GM12872 (cell line): ENCODE results near the gene MYCN.

Experiments
- TF ChIP-seq, protein P1 (sequence below): IDR thresholded peaks from 3 replicates; pipeline ENCODE4 v1.5.1; 2011; ENCODE audit warnings: low read depth, mild to moderate bottlenecking, low read length, moderate library complexity; ENCODE audit not compliant: insufficient read depth

The MYCN gene

DNA sequence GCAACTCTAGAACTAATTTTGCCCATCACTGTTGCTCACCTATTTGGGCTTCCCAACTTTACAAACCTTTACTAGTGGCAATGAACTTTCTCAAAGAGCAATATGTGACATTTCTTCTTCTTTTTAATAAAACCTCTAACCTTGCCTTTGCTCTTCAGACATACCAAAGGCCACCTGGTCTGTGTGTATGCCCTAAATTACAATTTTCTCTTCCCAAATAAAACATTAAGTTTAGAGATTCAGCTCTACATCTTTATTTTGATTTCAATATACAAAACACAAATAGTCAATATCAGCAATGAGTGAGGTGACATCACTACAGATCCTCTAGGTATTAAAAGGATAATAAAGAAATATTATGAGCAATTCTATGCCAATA lies 35.1 kb upstream of the MYCN start:
- TF ChIP-seq, protein P1, sequence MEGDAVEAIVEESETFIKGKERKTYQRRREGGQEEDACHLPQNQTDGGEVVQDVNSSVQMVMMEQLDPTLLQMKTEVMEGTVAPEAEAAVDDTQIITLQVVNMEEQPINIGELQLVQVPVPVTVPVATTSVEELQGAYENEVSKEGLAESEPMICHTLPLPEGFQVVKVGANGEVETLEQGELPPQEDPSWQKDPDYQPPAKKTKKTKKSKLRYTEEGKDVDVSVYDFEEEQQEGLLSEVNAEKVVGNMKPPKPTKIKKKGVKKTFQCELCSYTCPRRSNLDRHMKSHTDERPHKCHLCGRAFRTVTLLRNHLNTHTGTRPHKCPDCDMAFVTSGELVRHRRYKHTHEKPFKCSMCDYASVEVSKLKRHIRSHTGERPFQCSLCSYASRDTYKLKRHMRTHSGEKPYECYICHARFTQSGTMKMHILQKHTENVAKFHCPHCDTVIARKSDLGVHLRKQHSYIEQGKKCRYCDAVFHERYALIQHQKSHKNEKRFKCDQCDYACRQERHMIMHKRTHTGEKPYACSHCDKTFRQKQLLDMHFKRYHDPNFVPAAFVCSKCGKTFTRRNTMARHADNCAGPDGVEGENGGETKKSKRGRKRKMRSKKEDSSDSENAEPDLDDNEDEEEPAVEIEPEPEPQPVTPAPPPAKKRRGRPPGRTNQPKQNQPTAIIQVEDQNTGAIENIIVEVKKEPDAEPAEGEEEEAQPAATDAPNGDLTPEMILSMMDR, result no peak

DNA sequence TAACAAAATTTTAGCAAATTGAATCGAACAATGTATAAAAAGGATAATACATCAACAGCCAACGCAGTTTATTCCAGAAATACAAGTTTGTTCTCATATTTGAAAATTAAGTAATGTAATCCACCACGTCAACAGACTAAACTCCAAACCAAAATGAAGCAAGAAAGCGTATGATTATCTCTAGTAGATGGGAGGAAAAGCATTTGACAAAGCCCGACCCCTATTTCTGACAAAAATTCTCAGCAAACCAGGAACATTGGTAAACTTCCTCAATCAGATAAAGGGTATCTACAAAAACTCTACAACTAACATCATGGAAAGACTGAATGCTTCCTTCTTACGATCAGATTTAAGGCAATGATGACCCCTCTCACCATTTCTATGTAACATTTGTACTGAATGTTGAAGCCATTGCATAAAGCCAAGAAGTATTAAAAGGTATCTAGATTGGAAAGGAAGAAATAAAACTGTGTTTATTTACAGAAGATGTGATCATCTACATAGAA lies 34.3 kb upstream of the MYCN start:
- TF ChIP-seq, protein P1, result no peak

DNA sequence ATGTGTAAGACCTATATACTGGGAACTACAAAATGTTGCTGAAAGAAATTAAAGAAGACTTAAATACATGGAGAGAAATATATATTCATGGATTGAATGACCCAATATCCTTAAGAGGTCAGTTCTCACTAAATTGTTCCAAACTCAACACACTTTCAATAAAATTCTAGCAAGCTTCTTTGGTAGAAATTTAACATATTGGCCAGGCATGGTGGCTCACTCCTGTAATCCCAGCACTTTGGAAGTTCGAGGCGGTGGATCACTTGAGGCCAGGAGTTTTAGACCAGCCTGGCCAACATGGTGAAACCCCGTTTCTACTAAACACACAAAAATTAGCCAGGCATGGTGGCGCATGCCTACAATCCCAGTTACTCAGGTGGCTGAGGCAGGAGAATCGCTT lies 33.6 kb upstream of the MYCN start:
- TF ChIP-seq, protein P1, result no peak

DNA sequence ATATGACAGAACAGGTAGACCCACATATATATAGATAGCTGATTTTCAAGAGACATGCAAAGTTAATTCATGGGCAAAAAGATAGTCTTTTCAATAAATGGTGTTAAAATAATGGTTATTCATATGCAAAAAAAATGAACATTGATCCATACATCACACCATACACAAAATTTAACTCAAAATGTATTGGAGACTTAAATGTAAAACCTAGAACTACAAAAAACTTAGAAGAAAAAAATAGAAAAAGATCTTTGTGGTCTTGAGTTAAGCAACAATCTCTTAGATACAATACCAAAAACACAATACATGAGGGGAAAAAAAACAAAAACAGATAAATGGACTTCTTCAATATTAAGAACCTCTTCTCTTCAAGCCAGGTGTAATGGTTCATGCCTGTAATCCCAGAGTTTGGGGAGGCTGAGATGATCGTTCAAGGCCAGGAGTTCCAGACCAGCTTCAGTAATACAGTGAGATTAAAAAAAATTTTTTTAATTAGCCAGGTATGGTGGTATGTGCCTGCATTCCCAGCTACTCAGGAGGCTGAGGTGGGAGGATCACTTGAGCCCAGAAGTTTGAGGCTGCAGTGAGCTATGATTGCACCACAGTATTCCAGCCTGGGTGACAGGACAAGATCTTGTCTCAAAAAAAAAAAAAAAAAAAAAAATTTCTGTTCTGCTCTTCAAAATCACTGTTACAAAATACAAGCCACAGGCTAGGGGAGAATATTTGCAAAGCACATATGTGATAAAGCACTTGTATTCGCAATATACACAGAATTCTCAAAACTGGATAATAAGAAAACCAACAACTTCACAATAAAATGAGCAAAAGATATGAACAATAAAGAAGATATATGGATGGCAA lies 32.7 kb upstream of the MYCN start:
- TF ChIP-seq, protein P1, result no peak

DNA sequence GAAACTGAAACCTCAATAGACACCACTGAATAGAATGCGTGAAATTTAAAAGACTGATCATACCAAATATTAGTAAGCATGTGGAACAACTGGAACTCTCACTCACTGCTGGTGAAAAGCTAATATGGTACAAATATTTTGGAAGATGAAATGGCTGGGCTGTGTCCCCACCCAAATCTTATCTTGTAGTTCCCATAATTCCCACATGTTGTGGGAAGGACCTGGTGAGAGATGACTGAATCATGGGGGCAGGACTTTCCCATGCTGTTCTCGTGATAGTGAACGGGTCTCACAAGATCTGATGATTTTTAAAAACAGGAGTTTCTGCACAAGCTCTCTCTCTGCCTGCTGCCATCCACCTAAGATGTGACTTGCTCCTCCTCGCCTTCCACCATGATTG lies 32.0 kb upstream of the MYCN start:
- TF ChIP-seq, protein P1, result no peak

DNA sequence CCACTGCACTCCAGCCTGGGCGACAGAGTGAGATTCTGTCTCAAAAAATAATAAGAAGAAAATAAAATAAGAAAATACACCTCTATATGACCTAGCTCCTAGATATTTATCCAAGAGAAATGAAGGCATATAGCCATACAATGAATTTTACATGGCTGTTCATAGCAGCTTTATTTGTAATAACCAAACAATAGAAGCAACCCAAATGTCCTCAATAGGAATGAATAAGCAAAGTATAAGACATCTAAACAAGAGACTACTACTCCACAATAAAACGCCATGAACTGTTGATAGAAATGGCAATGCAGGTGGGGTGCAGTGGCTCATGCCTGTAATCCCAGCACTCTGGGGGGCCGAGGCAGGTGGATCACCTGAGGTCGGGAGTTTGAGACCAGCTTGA lies 31.2 kb upstream of the MYCN start:
- TF ChIP-seq, protein P1, result no peak

DNA sequence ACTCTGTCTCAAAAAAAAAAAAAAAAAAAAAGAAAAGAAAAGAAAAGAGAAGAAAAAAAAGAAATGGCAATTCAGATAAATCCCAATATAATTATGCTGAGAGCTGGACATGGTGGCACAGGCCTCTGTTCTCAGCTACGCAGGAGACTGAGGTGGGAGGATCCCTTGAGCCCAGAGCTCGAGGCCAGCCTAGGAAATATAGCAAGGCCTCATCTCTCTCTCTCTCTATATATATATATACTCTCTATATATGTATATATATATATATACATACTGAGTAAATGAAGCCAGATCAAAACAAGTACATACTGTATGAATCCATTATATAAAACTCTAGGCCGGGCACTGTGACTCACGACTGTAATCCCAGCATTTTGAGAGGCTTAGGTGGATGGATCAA lies 30.6 kb upstream of the MYCN start:
- TF ChIP-seq, protein P1, result no peak
